Activated naive CD4-positive, alpha-beta T cell treated with anti-CD3 and anti-CD28 coated beads, Interleukin-2, amount 50 U/mL, for 72 hours (primary cell): ENCODE results near the gene AIM2. TPM values are rescaled to one million over a fixed set of nuclear protein-coding genes. Genes with fewer than 3 reads are reported as not detected.
"Not testable (repeated sequence)": the region's sequence is repeated elsewhere in the genome, so short reads cannot be mapped to it uniquely, and the experiment has no call there.

Source experiments
- ATAC-seq, 2 donors: fragments of 150-1000 bp; cut with Tn5 transposase; 2 replicates each; pipeline ENCODE4 v1.10.0; 2021; ENCODE audit warnings: mild to moderate bottlenecking in 2 of 2, moderate library complexity in 2 of 2
- DNase-seq, 2 donors: peaks; one replicate each; pipeline ENCODE4 v3.0.0; 2021 to 2022; ENCODE audit warnings: low spot score in 2 of 2
- H3K27ac Mint-ChIP-seq, 2 donors: one replicate each; pipeline ENCODE4 v1.8.0; 2022; ENCODE audit warnings: mild to moderate bottlenecking in 2 of 2, mixed read lengths in 2 of 2
- H3K36me3 Mint-ChIP-seq, 2 donors: one replicate each; pipeline ENCODE4 v1.8.0; 2022; ENCODE audit warnings: mixed read lengths in 2 of 2
- H3K9me3 Mint-ChIP-seq, 2 donors: one replicate each; pipeline ENCODE4 v1.8.0; 2022; ENCODE audit warnings: mixed read lengths in 2 of 2
- total RNA-seq, 2 donors: library from RNA; stranded (reverse); gene quantifications; one replicate each; pipeline ENCODE4 v1.2.3, GENCODE V29; 2022

AIM2 gene
- total RNA-seq, 2 donors from 2014 or later: 14.4 to 23.6 TPM

- ATAC-seq (peak in 1 of 2 donors; percentile 15), DNase-seq (no peak)
- peaks cover 38 to 59% of the 10 kb centered on the region in 2 donors for H3K36me3 Mint-ChIP-seq
- H3K9me3 Mint-ChIP-seq: no peaks in the 10 kb centered on the region
- H3K27ac Mint-ChIP-seq: peak overlapping the region in 1 of 2 donors; percentile 66
Measured at GRCh38 chr1:159054427-159054826, 22.1 kb downstream of the AIM2 start.

DNA sequence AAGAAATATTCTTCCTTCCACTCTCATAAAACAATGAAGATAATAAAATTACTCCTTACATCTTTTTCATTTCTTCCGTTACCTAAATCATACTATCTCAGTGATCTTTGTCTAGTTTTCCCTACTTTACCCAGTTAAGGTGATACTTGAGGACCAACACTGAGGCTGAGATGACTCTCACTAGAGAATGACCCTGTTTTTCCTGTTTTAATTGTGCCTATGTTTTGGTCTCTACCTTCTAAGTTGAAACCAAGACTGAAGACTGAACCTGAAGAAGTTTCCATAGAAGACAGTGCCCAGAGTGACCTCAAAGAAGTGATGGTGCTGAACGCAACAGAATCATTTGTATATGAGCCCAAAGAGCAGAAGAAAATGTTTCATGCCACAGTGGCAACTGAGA is 25.1 kb downstream of the AIM2 start:
- H3K27ac Mint-ChIP-seq: peak overlapping the region; percentile 27 to 50

GRCh38 chr1:159046486-159046885 is 30.1 kb downstream of the AIM2 start:
- not testable (repeated sequence) for DNase-seq, H3K9me3 Mint-ChIP-seq
- H3K27ac Mint-ChIP-seq: peak overlapping the region; percentile 27 to 36
- peak; percentile 84 to 90 for ATAC-seq
- H3K36me3 Mint-ChIP-seq: peaks cover 31 to 56% of the 10 kb centered on the region in 2 donors

More for the DNA sequence above, 25.1 kb downstream of the AIM2 start:
- H3K36me3 Mint-ChIP-seq: peaks cover 44 to 69% of the 10 kb centered on the region in 2 donors
- DNase-seq (no peak), ATAC-seq (peak in 1 of 2 donors; percentile 31)
- H3K9me3 Mint-ChIP-seq: no peaks in the 10 kb centered on the region

- peak; percentile 40 to 43 for ATAC-seq
- no peak for DNase-seq
- H3K36me3 Mint-ChIP-seq: peaks cover 27 to 59% of the 10 kb centered on the region in 2 donors
Measured at GRCh38 chr1:159040893-159041724, 35.5 kb downstream of the AIM2 start.

GRCh38 chr1:159040206-159040605 is 36.4 kb downstream of the AIM2 start:
- H3K36me3 Mint-ChIP-seq: peaks cover 27 to 62% of the 10 kb centered on the region in 2 donors
- no peaks in the 10 kb centered on the region for H3K9me3 Mint-ChIP-seq
- ATAC-seq (no peak), DNase-seq (no peak)
- no peak overlapping the region for H3K27ac Mint-ChIP-seq

More at GRCh38 chr1:159040893-159041724, 35.5 kb downstream of the AIM2 start:
- H3K27ac Mint-ChIP-seq: no peak overlapping the region
- H3K9me3 Mint-ChIP-seq: no peaks in the 10 kb centered on the region

DNA sequence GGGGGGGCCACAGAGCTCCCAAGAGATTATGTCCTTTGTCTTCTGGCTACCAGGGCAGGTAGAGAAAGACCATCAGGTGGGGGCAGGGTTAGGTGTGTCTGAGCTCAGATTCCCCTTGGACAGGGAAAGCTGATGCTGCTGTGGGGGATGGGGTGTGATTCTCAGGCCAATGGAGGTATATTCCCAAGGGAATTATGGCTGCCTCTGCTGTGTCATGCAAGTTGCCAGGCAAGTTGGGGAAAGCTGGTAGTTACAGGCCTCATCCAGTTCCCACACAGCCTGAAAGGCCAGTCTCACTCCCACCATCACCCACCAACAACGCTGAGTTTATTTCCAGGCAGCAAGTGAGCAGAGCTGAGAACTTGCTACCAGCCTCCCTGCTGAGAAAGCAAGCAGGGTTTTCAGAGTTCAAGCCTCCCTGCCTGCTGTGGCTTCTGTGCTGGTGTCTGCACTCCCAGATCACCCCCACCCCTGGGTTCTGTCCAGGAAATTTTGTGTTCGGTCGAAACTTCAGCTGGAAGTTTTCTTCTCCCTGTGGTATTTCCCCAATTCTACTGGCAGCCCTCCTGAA is 45.6 kb downstream of the AIM2 start:
- peak overlapping the region; percentile 62 to 85 for H3K27ac Mint-ChIP-seq
- ATAC-seq: no peak
- H3K36me3 Mint-ChIP-seq: peaks cover 62 to 87% of the 10 kb centered on the region in 2 donors
- no peak for DNase-seq
- peaks cover 0 to 4% of the 10 kb centered on the region in 2 donors for H3K9me3 Mint-ChIP-seq

GRCh38 chr1:159030311-159030710 is 46.3 kb downstream of the AIM2 start:
- no peak for DNase-seq
- peaks cover 68 to 87% of the 10 kb centered on the region in 2 donors for H3K36me3 Mint-ChIP-seq
- no peak for ATAC-seq
- H3K27ac Mint-ChIP-seq: peak overlapping the region; percentile 62 to 73
- peaks cover 0 to 4% of the 10 kb centered on the region in 2 donors for H3K9me3 Mint-ChIP-seq

GRCh38 chr1:159026841-159027240 is 49.7 kb downstream of the AIM2 start:
- not testable (repeated sequence) for ATAC-seq, DNase-seq, H3K9me3 Mint-ChIP-seq
- H3K27ac Mint-ChIP-seq: peak overlapping the region in 1 of 2 donors; percentile 40
- H3K36me3 Mint-ChIP-seq: peaks cover 73 to 91% of the 10 kb centered on the region in 2 donors

DNA sequence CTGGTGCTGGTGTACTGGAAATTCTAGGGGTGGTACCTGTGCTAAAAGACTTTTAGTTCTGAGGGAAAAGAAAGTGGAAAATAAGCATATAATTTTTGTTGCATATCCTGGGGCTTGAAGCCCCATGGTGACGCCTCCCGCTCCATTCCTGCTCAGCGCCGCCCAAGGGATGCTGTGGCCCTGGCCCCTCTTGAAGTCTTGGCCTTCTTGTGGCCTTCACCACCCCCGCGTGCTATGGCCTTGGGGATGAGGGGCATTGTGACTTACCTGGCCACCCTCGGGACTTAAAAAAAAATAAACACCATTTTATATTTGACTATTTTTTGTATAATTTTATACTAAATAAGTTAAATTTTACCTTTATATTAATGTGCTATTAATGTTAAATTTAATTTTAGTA is 51.5 kb downstream of the AIM2 start:
- no peak for ATAC-seq
- Mint-ChIP-seq H3K9me3 (peaks cover 0 to 4% of the 10 kb centered on the region in 2 donors), H3K36me3 (peaks cover 73 to 93% of the 10 kb centered on the region in 2 donors), H3K27ac (no peak overlapping the region)
- DNase-seq: no peak

GRCh38 chr1:159023723-159024122 is 52.8 kb downstream of the AIM2 start:
- Mint-ChIP-seq H3K36me3 (peaks cover 68 to 93% of the 10 kb centered on the region in 2 donors), H3K9me3 (peaks cover 0 to 4% of the 10 kb centered on the region in 2 donors), H3K27ac (peak overlapping the region in 1 of 2 donors; percentile 36)
- ATAC-seq: no peak
- DNase-seq: no peak

GRCh38 chr1:159015440-159015909 is 61.1 kb downstream of the AIM2 start:
- H3K9me3 Mint-ChIP-seq: peaks cover 0 to 4% of the 10 kb centered on the region in 2 donors
- peak overlapping the region; percentile 98 to 100 for H3K27ac Mint-ChIP-seq
- ATAC-seq (peak; percentile 89 to 91), DNase-seq (peak; percentile 55 to 65)
- H3K36me3 Mint-ChIP-seq: peaks cover 75 to 92% of the 10 kb centered on the region in 2 donors

DNA sequence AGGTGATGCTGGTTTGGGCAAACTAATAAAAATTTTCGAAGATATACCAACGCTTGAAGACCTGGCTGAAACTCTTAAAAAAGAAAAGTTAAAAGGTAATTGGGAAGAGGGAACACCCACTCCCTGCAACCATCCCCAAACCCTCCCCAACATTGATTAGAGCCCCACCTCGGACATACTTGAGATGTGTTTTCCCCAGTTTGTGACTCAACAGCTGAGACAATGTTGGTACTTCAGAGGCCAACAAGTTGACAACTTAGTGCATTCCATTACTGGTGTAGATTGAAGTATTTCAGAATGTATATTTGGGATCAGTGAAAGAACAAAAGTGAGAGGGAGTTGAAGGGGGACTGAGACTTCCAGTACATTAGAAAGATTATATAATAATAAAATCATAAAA is 61.7 kb downstream of the AIM2 start:
- ATAC-seq (no peak), DNase-seq (no peak)
- peak overlapping the region; percentile 99 to 100 for H3K27ac Mint-ChIP-seq
- peaks cover 0 to 4% of the 10 kb centered on the region in 2 donors for H3K9me3 Mint-ChIP-seq
- H3K36me3 Mint-ChIP-seq: peaks cover 76 to 92% of the 10 kb centered on the region in 2 donors

GRCh38 chr1:159014003-159014571 is 62.5 kb downstream of the AIM2 start:
- Mint-ChIP-seq H3K36me3 (peaks cover 72 to 87% of the 10 kb centered on the region in 2 donors), H3K9me3 (peaks cover 0 to 4% of the 10 kb centered on the region in 2 donors), H3K27ac (peak overlapping the region; percentile 99 to 100)
- ATAC-seq: no peak
- no peak for DNase-seq

GRCh38 chr1:159012495-159012894 is 64.1 kb downstream of the AIM2 start:
- Mint-ChIP-seq H3K36me3 (peaks cover 70 to 84% of the 10 kb centered on the region in 2 donors), H3K27ac (peak overlapping the region; percentile 99 to 100), H3K9me3 (peaks cover 0 to 4% of the 10 kb centered on the region in 2 donors)
- ATAC-seq (peak; percentile 54 to 62), DNase-seq (peak; percentile 62 to 69)
